ENCODE measurements around the gene KISS1. TPM values are rescaled to one million over a fixed set of nuclear protein-coding genes. Genes with fewer than 3 reads are reported as not detected.
"Not testable (repeated sequence)": the region's sequence is repeated elsewhere in the genome, so short reads cannot be mapped to it uniquely, and the experiment has no call there.

Gene KISS1, protein sequence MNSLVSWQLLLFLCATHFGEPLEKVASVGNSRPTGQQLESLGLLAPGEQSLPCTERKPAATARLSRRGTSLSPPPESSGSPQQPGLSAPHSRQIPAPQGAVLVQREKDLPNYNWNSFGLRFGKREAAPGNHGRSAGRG
- not detected for polyA plus RNA-seq

- DNase-seq, result no peak
- Mint-ChIP-seq H3K9me3 (no peaks in the 10 kb centered on the region), H3K27ac (peak within 1 kb of the TSS in 1 of 6 donors; percentile 2), H3K36me3 (no peaks in the 10 kb centered on the region), H3K27me3 (ENCODE audit: low read depth in 3 of 3) (peaks cover 2 to 6% (median 4%) of the 10 kb centered on the region in 3 donors), H3K4me3 (no peak within 1 kb of the TSS), H3K4me1 (peaks cover 0 to 2% of the 10 kb centered on the region in 2 donors)
These were observed at the start of gene KISS1 for GRCh38 chr1:204196068-204196795. Gene KISS1, minus strand, starts transcription at chr1:204196491. Its CDS starts 3,615 bp downstream, at chr1:204192876.

DNA sequence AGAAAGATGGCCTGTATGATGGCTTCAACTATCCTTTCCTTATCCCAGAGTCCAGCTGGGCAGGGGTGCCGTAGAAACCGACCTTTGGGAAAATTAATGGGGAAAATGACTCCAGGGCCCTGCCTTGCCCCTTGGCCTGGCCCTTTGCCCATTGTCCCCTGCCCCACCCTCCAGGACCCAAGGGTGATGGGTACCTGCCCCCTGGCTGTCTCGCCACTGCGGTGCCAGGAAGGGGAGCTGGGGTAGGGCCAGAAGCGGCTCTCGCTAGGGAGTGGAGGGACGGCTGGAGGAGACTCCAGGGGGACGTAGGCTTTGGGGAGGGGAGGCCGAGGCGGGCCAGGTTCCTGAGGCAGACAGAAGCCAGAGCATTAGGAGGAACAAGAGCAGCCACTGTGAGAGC, 46.6 kb upstream of the KISS1 start:
- no peak overlapping the region for H3K27ac Mint-ChIP-seq
- H3K4me1 Mint-ChIP-seq, result no peaks in the 10 kb centered on the region
- DNase-seq, result no peak
- H3K36me3 Mint-ChIP-seq, result no peaks in the 10 kb centered on the region
- H3K27me3 Mint-ChIP-seq (ENCODE audit: low read depth in 3 of 3), result peaks cover 0 to 5% (median 5%) of the 10 kb centered on the region in 3 donors
- no peaks in the 10 kb centered on the region for H3K9me3 Mint-ChIP-seq
- no peak overlapping the region for H3K4me3 Mint-ChIP-seq

GRCh38 chr1:204241914-204242313, 45.6 kb upstream of the KISS1 start:
- H3K36me3 Mint-ChIP-seq, result no peaks in the 10 kb centered on the region
- H3K4me1 Mint-ChIP-seq, result no peaks in the 10 kb centered on the region
- H3K27ac Mint-ChIP-seq, result no peak overlapping the region
- no peaks in the 10 kb centered on the region for H3K9me3 Mint-ChIP-seq
- H3K27me3 Mint-ChIP-seq (ENCODE audit: low read depth in 3 of 3), result peaks cover 0 to 5% (median 2%) of the 10 kb centered on the region in 3 donors
- H3K4me3 Mint-ChIP-seq, result no peak overlapping the region
- DNase-seq, result no peak

- H3K9me3 Mint-ChIP-seq, result no peaks in the 10 kb centered on the region
- H3K4me1 Mint-ChIP-seq, result no peaks in the 10 kb centered on the region
- peaks cover 0 to 5% (median 2%) of the 10 kb centered on the region in 3 donors for H3K27me3 Mint-ChIP-seq (ENCODE audit: low read depth in 3 of 3)
- no peak for DNase-seq
- no peak overlapping the region for H3K4me3 Mint-ChIP-seq
- H3K36me3 Mint-ChIP-seq, result no peaks in the 10 kb centered on the region
- H3K27ac Mint-ChIP-seq, result no peak overlapping the region
These were observed 44.8 kb upstream of the KISS1 start for GRCh38 chr1:204241050-204241449.

DNA sequence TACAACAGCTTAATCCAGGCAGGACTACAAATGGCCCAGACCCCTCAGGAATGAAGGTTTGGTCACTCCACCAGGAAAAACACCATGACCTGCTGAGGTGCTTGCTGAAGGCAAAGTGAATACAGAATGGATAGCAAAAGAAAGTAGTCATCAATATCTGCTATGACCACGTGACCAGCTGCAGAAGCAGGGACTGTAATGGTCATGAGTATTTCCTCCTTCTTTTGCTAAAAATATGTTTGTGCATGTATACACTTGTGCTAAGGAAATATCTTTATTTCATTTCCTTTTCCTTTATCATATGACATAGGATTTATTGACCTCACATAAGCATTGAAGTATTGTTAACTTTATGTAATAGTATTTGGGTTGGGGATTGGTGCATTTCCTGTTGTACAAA, 43.9 kb upstream of the KISS1 start:
- Mint-ChIP-seq H3K27me3 (ENCODE audit: low read depth in 3 of 3) (peaks cover 0 to 5% (median 2%) of the 10 kb centered on the region in 3 donors), H3K4me1 (no peaks in the 10 kb centered on the region), H3K36me3 (no peaks in the 10 kb centered on the region), H3K27ac (no peak overlapping the region), H3K4me3 (no peak overlapping the region), H3K9me3 (no peaks in the 10 kb centered on the region)
- no peak for DNase-seq

GRCh38 chr1:204239401-204239800, 43.1 kb upstream of the KISS1 start:
- not testable (repeated sequence) for H3K9me3 Mint-ChIP-seq; H3K27me3 Mint-ChIP-seq (ENCODE audit: low read depth in 3 of 3); H3K36me3 Mint-ChIP-seq; DNase-seq; H3K27ac Mint-ChIP-seq; H3K4me1 Mint-ChIP-seq; H3K4me3 Mint-ChIP-seq

DNA sequence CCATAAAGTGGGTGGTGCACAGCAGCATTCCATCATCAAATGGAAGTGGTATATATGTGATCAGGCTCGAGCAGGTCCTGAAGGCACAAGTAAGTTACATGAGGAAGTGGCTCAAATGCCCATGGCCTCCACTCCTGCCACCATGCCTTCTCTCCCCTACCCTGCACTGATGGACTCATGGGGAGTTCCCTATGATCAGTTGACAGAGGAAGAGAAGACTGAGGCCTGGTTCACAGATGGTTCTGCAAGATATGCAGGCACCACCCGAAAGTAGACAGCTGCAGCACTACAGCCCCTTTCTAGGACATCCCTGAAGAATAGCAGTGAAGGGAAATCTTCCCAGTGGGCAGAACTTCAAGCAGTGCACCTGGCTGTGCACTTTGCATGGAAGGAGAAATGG, 42.2 kb upstream of the KISS1 start:
- H3K36me3 Mint-ChIP-seq, result not testable (repeated sequence)

DNA sequence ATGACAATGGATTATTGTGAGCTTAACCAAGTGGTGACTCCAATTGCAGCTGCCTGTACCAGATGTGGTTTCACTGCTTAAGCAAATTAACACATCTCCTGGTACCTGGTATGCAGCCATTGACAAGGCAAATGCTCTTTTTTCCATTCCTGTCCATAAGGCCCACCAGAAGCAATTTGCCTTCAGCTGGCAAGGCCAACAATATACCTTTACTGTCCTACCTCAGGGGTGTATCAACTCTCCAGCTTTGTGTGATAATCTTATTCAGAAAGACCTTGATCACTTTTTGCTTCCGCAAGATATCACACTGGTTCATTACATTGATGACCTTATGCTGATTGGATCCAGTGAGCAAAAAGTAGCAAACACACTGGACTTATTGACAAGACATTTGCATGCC, 41.2 kb upstream of the KISS1 start:
- not testable (repeated sequence) for H3K27me3 Mint-ChIP-seq (ENCODE audit: low read depth in 3 of 3); H3K27ac Mint-ChIP-seq; H3K9me3 Mint-ChIP-seq; H3K36me3 Mint-ChIP-seq; H3K4me1 Mint-ChIP-seq; DNase-seq; H3K4me3 Mint-ChIP-seq

More for the DNA sequence above, 42.2 kb upstream of the KISS1 start:
- not testable (repeated sequence) for H3K4me1 Mint-ChIP-seq; H3K4me3 Mint-ChIP-seq; H3K27ac Mint-ChIP-seq; H3K9me3 Mint-ChIP-seq; DNase-seq; H3K27me3 Mint-ChIP-seq (ENCODE audit: low read depth in 3 of 3)

DNA sequence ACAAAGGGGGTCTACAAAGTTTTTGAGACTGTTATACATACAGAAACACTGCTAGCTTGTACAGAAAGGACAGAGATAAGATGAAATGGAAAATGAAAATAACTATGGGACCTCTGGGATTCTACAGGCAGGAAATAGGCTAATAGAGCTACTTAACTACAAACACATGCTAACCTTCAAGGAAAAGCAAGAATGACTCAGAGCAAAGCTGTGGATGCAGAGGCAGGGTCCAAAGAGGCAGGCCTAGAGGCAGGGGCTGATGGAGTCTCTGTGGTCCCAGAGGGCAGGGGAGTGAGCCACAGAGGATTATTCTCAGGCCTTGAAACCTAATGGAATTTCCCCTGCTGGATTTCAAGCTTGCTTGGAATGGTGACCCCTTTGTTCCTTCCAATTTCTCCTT, 36.2 kb upstream of the KISS1 start:
- Mint-ChIP-seq H3K27ac (no peak overlapping the region), H3K9me3 (no peaks in the 10 kb centered on the region), H3K36me3 (no peaks in the 10 kb centered on the region), H3K4me3 (no peak overlapping the region), H3K27me3 (ENCODE audit: low read depth in 3 of 3) (peaks cover 0 to 6% (median 1%) of the 10 kb centered on the region in 3 donors), H3K4me1 (no peaks in the 10 kb centered on the region)
- DNase-seq, result no peak

DNA sequence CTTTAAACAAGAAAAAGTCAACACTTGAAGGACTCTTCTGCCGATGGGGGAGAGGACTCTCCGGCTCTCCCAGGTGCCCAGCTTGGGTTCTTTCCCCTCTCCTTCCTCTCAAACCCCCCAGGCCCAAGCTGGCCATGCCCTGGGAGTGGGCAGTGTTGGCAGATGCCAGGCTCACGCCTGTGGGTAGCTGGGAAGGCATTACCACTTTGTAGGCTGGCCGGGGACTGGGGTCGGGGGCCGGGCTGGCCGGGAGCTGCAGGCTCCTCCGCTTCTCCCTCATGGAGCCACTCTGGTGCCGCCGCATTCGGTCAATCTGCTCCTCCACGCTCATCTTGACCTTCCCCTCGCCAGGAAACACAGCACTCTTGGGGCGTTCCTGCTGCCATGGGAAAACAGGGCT, 33.9 kb upstream of the KISS1 start:
- H3K4me3 Mint-ChIP-seq, result no peak overlapping the region
- H3K4me1 Mint-ChIP-seq, result no peaks in the 10 kb centered on the region
- H3K36me3 Mint-ChIP-seq, result no peaks in the 10 kb centered on the region

DNA sequence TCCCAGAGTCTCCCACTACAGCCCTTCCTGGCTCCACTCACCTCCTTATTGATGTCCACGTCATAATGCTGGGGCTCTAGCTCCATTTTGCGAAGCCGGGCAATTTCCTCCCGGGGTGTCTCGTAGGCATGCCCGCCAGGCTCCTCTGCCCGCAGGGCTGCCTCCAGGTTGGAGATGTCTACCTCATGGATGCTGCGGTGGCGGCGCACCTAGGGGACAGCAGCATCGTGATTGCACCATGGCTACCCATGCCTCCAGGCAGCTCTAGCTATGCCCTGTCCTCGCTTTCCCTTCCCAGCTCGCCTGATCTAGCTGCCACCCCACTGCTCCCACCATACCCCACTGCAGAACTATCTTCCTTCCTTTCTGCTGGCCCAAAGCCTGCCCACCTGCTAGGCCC, 32.6 kb upstream of the KISS1 start:
- Mint-ChIP-seq H3K27me3 (ENCODE audit: low read depth in 3 of 3) (peaks cover 0 to 7% (median under 1%) of the 10 kb centered on the region in 3 donors), H3K4me3 (no peak overlapping the region), H3K9me3 (no peaks in the 10 kb centered on the region), H3K4me1 (no peaks in the 10 kb centered on the region), H3K27ac (peak overlapping the region in 1 of 6 donors; percentile 13), H3K36me3 (no peaks in the 10 kb centered on the region)
- no peak for DNase-seq

More for the DNA sequence above, 33.9 kb upstream of the KISS1 start:
- Mint-ChIP-seq H3K9me3 (no peaks in the 10 kb centered on the region), H3K27me3 (ENCODE audit: low read depth in 3 of 3) (peaks cover 0 to 7% (median 1%) of the 10 kb centered on the region in 3 donors), H3K27ac (no peak overlapping the region)
- no peak for DNase-seq

DNA sequence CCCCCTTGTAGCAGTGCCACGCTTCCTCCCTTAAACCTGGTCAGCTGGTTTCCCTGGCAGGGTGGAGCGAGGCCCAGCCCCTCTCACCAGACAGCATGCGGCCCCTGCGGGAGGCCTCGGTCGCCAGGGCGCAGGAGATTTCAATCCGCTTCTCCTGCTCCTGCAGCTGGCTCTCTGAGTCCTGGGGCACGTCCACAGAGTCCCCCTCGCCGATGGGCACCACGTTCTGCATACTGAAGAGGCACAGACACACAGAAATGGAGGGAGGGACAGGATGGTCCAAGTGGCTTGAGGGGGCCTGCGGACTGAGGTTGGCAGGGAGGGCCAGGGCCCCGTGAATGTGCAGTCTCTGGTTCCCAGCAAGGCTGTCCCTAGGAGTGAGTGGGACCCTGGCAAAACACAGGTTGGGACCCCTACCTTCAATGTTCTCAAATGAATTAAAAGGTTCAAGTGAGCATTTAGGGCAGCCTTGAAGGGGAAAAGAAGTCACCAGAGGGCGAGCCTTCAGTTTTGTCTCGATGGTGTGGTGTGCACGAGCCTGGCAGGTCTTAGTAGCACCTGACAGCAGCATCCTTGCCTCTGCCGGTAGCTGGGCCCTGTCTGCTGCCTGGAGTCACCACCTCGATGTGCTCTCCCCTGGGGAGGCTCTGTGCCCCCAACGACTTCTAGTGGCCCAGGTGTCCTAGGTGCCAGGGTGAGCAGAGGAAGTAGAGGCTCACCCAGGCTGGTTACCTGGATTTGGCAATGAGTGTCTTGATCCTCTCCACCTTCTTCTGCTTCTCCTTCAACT, 31.9 kb upstream of the KISS1 start:
- H3K27ac Mint-ChIP-seq, result no peak overlapping the region
- H3K4me3 Mint-ChIP-seq, result no peak overlapping the region
- no peaks in the 10 kb centered on the region for H3K36me3 Mint-ChIP-seq
- H3K9me3 Mint-ChIP-seq, result no peaks in the 10 kb centered on the region
- no peak for DNase-seq
- peaks cover 0 to 7% (median 0%) of the 10 kb centered on the region in 3 donors for H3K27me3 Mint-ChIP-seq (ENCODE audit: low read depth in 3 of 3)
- no peaks in the 10 kb centered on the region for H3K4me1 Mint-ChIP-seq

GRCh38 chr1:204227351-204227750, 31.1 kb upstream of the KISS1 start:
- Mint-ChIP-seq H3K27me3 (ENCODE audit: low read depth in 3 of 3) (peaks cover 0 to 7% (median 0%) of the 10 kb centered on the region in 3 donors), H3K9me3 (no peaks in the 10 kb centered on the region), H3K36me3 (no peaks in the 10 kb centered on the region), H3K4me1 (no peaks in the 10 kb centered on the region), H3K4me3 (no peak overlapping the region), H3K27ac (no peak overlapping the region)
- no peak for DNase-seq
